Measurements from ENCODE around the gene ABCC5.
"Not testable (repeated sequence)": the region's sequence is repeated elsewhere in the genome, so short reads cannot be mapped to it uniquely, and the experiment has no call there.

ABCC5 gene

DNA sequence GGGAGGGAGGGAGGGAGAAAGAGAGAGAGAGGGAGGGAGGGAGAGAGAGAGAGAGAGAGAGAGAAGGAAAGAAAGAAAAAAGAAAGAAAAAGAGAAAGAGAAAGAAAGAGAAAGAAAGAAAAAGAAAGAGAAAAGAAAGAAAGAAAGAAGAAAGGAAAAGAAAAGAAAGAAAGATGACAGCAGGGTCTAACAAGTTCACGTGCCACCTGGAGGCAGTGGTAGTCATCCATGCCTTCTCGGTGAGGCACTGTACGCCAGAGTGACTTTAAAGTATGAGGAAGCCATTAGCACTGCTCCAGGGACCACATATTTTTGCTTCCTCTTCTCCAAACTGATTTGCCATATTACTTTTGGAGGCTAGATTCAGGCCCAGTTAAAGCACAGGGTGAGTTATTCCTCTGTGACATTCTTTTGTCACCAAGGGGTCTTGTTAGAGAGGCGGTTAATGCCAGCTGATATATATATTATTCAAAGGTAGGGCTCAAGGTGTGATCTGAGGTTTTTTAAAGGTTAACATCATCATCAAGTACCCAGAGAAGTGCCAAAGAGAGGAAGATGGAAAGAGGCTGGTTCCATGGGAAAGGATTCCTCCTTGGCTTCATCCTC, 13.6 kb upstream of the ABCC5 start, which contains the start of gene HTR3D:
Gene HTR3D (plus strand): TSS at position 556 of the 606 bp plus-strand sequence. CDS start 0 bp downstream, at position 556.
- ChIA-PET CTCF (no interaction called here), POLR2A (ENCODE audit: low non-redundant PET) (no interaction called here)
- TF ChIP-seq, protein P1, sequence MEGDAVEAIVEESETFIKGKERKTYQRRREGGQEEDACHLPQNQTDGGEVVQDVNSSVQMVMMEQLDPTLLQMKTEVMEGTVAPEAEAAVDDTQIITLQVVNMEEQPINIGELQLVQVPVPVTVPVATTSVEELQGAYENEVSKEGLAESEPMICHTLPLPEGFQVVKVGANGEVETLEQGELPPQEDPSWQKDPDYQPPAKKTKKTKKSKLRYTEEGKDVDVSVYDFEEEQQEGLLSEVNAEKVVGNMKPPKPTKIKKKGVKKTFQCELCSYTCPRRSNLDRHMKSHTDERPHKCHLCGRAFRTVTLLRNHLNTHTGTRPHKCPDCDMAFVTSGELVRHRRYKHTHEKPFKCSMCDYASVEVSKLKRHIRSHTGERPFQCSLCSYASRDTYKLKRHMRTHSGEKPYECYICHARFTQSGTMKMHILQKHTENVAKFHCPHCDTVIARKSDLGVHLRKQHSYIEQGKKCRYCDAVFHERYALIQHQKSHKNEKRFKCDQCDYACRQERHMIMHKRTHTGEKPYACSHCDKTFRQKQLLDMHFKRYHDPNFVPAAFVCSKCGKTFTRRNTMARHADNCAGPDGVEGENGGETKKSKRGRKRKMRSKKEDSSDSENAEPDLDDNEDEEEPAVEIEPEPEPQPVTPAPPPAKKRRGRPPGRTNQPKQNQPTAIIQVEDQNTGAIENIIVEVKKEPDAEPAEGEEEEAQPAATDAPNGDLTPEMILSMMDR (conservative IDR thresholded peaks at IDR 0.05; ENCODE audit: low read depth), result no peak
- no peak for DNase-seq (ENCODE audit: low spot score)
- H3K27ac ChIP-seq, result no peak within 1 kb of the TSS

DNA sequence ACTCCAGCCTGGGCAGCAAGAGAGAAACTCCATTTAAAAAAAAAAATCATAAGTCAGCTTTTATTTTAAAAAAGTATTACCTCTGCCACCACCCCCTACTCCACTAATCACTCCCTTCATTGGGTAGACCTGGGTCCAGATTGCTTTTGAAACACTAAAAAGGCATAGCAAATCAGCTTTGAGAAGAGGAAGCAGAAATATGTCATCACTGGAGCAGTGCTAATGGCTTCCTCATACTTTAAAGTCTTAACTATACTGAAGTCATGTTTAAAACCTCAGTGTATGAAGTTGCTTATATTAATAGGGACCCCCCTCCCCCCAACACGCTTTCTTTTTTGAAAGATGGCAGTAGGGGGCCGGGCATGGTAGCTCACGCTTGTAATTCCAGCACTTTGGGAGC, 12.9 kb upstream of the ABCC5 start:
- no peak overlapping the region for H3K27ac ChIP-seq
- CTCF ChIA-PET, result no interaction called here
- POLR2A ChIA-PET (ENCODE audit: low non-redundant PET), result no interaction called here
- DNase-seq (ENCODE audit: low spot score), result no peak
- TF ChIP-seq, protein P1 (conservative IDR thresholded peaks at IDR 0.05; ENCODE audit: low read depth), result no peak

DNA sequence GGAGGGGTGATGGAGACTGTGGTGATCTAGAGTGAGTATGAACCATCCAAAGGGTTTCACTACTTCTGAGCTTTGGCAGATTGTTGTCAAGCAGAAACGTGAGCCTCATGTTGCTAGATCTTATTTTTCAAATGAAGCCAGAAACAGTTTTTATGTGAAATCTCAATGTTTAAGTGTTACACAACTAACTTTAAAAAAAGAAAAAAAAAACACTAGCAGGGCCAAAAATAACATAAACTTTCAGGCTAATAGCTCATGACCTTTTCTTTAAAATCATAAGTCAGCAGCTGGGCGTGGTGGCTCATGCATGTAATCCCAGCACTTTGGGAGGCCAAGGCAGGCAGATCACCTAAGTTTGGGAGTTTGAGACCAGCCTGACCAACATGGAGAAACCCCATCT, 11.8 kb upstream of the ABCC5 start:
- POLR2A ChIA-PET (ENCODE audit: low non-redundant PET), result no interaction called here
- TF ChIP-seq, protein P1 (conservative IDR thresholded peaks at IDR 0.05; ENCODE audit: low read depth), result no peak
- no peak overlapping the region for H3K27ac ChIP-seq
- DNase-seq (ENCODE audit: low spot score), result no peak
- CTCF ChIA-PET, result interaction anchor here (0.6 to 0.7 kb wide), 2 partner anchors 27 to 491 kb away, joined by 3 to 5 read pairs; no protein-coding TSS in a partner anchor

DNA sequence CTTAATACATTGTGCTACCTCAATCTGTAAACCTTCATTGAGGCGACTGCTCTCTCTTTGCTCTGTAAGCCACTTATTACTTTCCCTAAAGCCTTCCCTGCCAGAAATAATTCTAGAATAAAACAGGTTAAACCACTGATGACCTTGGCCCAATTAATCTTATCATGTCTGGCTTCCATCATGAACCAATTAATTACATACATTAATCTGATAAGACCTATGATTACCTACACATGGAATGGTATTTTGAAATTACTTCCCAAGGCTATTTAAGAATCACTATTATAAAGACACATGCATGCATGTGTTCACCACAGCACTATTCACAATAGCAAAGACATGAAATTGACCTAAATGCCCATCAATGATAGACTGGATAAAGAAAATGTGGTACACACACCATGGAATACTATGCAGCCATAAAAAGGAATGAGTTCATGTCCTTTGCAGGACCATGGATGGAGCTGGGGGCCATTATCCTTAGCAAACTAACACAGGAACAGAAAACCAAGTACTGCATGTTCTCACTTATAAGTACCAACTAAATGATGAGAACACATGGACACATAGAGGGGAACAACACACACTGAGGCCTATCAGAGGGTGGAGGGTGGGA, 10.7 kb upstream of the ABCC5 start:
- POLR2A ChIA-PET (ENCODE audit: low non-redundant PET); DNase-seq (ENCODE audit: low spot score); H3K27ac ChIP-seq: not testable (repeated sequence)
- CTCF ChIA-PET, result interaction anchor here (0.7 kb wide), 1 partner anchor 490 kb away, joined by 5 read pairs; no protein-coding TSS in a partner anchor

DNA sequence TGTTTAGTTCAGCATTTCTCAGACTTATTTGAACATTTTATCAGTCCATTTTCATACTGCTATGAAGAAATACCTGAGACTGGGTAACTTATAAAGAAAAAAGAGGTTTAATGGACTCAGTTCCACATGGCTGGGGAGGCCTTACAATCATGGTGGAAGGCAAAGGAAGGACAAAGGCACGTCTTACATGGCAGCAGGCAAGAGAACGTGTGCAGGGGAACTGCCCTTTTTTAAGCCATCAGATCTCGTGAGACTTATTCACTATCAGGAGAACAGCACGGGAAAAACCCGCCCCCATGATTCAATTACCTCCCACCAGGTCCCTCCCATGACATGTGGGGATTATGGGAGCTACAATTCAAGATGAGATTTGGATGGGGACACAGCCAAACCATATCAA, 7.6 kb upstream of the ABCC5 start:
- DNase-seq (ENCODE audit: low spot score); H3K27ac ChIP-seq; POLR2A ChIA-PET (ENCODE audit: low non-redundant PET): not testable (repeated sequence)
- CTCF ChIA-PET, result interaction anchor here (0.7 kb wide), 1 partner anchor 102 kb away, joined by 3 read pairs; no protein-coding TSS in a partner anchor

DNA sequence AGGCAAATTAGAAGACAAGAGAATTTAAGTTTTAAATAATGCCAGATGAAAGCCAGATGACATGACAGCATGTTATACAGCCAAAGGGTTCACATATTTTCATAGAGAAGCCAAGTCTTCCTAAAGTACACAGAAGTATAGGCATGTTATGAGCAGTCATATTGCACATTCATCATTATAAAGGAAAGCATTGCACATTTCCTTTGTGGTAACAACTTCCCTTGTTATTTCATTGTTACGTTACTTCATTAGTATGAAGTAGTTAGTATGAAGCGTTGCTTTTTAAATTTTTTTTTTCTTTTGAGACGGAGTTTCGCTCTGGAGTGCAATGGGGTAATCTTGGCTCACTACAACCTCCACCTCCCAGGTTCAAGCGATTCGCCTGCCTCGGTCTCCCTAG, 4.6 kb upstream of the ABCC5 start:
- POLR2A ChIA-PET (ENCODE audit: low non-redundant PET), result no interaction called here
- CTCF ChIA-PET, result interaction anchor here (0.6 to 1.2 kb wide), 3 partner anchors 27 to 137 kb away, joined by 3 to 4 read pairs (median 4); partner anchors contain the start of gene PARL
- DNase-seq (ENCODE audit: low spot score), result no peak

DNA sequence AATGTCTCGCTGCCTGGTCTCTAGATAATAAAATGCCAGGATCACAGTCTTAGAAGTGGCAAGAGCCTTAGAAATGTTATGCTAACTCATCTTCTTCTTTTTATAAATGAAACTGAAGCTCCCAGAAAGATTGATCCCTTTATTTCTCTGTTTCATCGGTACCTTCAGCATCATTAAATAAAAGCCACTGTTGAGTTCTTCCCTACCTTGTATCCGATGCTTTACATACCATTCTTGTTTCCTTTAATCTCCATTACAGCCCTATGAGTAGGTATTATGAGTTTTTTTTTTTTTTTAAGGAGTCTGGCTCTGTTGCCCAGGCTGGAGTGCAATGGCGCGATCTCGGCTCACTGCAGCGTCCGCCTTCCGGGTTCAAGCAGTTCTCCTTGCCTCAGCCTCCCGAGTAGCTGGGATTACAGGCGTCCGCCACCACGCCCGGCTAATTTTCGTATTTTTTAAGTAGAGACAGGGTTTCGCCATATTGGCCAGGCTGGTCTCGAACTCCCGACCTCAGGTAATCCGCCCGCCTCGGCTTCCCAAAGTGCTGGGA, 815 bp upstream of the ABCC5 start:
- peak overlapping the region; percentile 76 for H3K27ac ChIP-seq
- ChIA-PET POLR2A (ENCODE audit: low non-redundant PET) (interaction anchor here (1.0 kb wide), 1 partner anchor 107 kb away, joined by 3 read pairs; no protein-coding TSS in a partner anchor), CTCF (interaction anchor here (0.6 to 1.1 kb wide), 7 partner anchors 12 to 237 kb away, joined by 3 to 5 read pairs (median 3); partner anchors contain the start of gene EIF2B5)
- no peak for DNase-seq (ENCODE audit: low spot score)
- TF ChIP-seq, protein P1 (conservative IDR thresholded peaks at IDR 0.05; ENCODE audit: low read depth), result no peak

More for the DNA sequence above, 4.6 kb upstream of the ABCC5 start:
- H3K27ac ChIP-seq, result no peak overlapping the region
- TF ChIP-seq, protein P1 (conservative IDR thresholded peaks at IDR 0.05; ENCODE audit: low read depth), result no peak

Data from RWPE1 (cell line).